Caco-2 (cell line): ENCODE results near the gene ASB13. TPM values are rescaled to one million over a fixed set of nuclear protein-coding genes. Genes with fewer than 3 reads are reported as not detected.

Experiments
- BruUV-seq: library from RNA; stranded (reverse); fragments of 400-500 nt; replicated peaks from 2 replicates; lab custom pipeline; 2021; lab: Mats Ljungman, UMichigan
- CTCF ChIA-PET: fragments of 300-600 bp; sonication (Branson Sonifier 250); formaldehyde crosslinking; loops from one replicate; lab custom pipeline; 2022; ENCODE audit warnings: antibody characterized with exemption; lab: Charles Lee
- POLR2A ChIA-PET: fragments of 300-600 bp; sonication (Branson Sonifier 250); formaldehyde crosslinking; loops from one replicate; lab custom pipeline; 2022; ENCODE audit warnings: antibody characterized with exemption; lab: Charles Lee
- DNase-seq, 2 experiments: peaks; one replicate each; pipeline versions ENCODE4 v3.0.0 to v3.0.0-alpha.2; 2020 to 2022
- H3K27me3 ChIP-seq: replicated peaks from 2 replicates; pipeline ENCODE4 v1.6.0; 2011; ENCODE audit warnings: low read length; ENCODE audit not compliant: control insufficient read depth, insufficient read depth
- H3K36me3 ChIP-seq: 2 replicates; pipeline ENCODE4 v1.5.1; 2011; ENCODE audit warnings: low read length; ENCODE audit not compliant: control insufficient read depth, insufficient read depth
- H3K4me1 ChIP-seq: fragments of 250-450 bp; sonication (Bioruptor Pico); 2 replicates; pipeline ENCODE4 v1.5.1; 2020; ENCODE audit warnings: mild to moderate bottlenecking
- H3K4me3 ChIP-seq: 2 replicates; pipeline ENCODE4 v1.5.1; 2011; ENCODE audit warnings: low read depth, mild to moderate bottlenecking, control low read depth, low read length
- H3K9me3 ChIP-seq: fragments of 250-450 bp; sonication (Bioruptor Pico); 2 replicates; pipeline ENCODE4 v1.5.1; 2020; ENCODE audit warnings: mild to moderate bottlenecking, moderate library complexity
- H3K27ac Mint-ChIP-seq: one replicate; pipeline ENCODE4 v1.8.0; 2022; ENCODE audit warnings: mixed read lengths; ENCODE audit not compliant: unreplicated experiment
- H3K27me3 Mint-ChIP-seq: one replicate; pipeline ENCODE4 v1.8.0; 2022; ENCODE audit warnings: mixed read lengths; ENCODE audit not compliant: insufficient read depth, unreplicated experiment
- H3K36me3 Mint-ChIP-seq: one replicate; pipeline ENCODE4 v1.8.0; 2022; ENCODE audit warnings: mild to moderate bottlenecking, mixed read lengths; ENCODE audit not compliant: insufficient read depth, unreplicated experiment
- H3K4me1 Mint-ChIP-seq: one replicate; pipeline ENCODE4 v1.8.0; 2022; ENCODE audit warnings: low read depth, mixed read lengths; ENCODE audit not compliant: unreplicated experiment
- H3K4me3 Mint-ChIP-seq: one replicate; pipeline ENCODE4 v1.8.0; 2022; ENCODE audit warnings: mild to moderate bottlenecking, moderate library complexity, mixed read lengths; ENCODE audit not compliant: unreplicated experiment
- H3K9me3 Mint-ChIP-seq: one replicate; pipeline ENCODE4 v1.8.0; 2022; ENCODE audit warnings: mixed read lengths; ENCODE audit not compliant: unreplicated experiment
- CTCF ChIP-seq, 2 experiments: fragments of 200-600 bp in 1 of 2; IDR thresholded peaks; 1 replicate in 1 of 2; 2 replicates in 1 of 2; pipeline versions ENCODE4 v1.5.1 to v1.8.0; 2011 to 2022; ENCODE audit warnings: antibody characterized with exemption in 1 of 2, control low read depth in 1 of 2, inconsistent platforms in 1 of 2, low read depth in 1 of 2, low read length in 1 of 2, mild to moderate bottlenecking in 1 of 2, moderate library complexity in 1 of 2; ENCODE audit not compliant: insufficient read depth in 1 of 2, severe bottlenecking in 1 of 2, unreplicated experiment in 1 of 2
- intact Hi-C: fragments of 100-400 bp; cut with micrococcal nuclease; formaldehyde crosslinking; loops from one replicate; pipeline ENCODE4 v1.10.0; 2022; ENCODE audit not compliant: unreplicated experiment
- total RNA-seq: library from RNA; stranded (reverse); gene quantifications from 2 replicates; pipeline ENCODE4 v1.2.3, GENCODE V29; 2022

The ASB13 gene
- total RNA-seq, 1 experiment from 2014 or later: 44.8 TPM

GRCh38 chr10:5649746-5650145 is 16.6 kb downstream of the ASB13 start:
- Histone ChIP-seq H3K27me3 (no peaks in the 10 kb centered on the region), H3K36me3 (peaks cover 5% of the 10 kb centered on the region), H3K4me3 (no peak overlapping the region), H3K4me1 (no peaks in the 10 kb centered on the region), H3K9me3 (no peaks in the 10 kb centered on the region)
- intact Hi-C loops: no loop called here
- Mint-ChIP-seq H3K36me3 (peaks cover 27% of the 10 kb centered on the region), H3K4me1 (peaks cover 16% of the 10 kb centered on the region), H3K9me3 (no peaks in the 10 kb centered on the region), H3K27ac (no peak overlapping the region), H3K27me3 (no peaks in the 10 kb centered on the region), H3K4me3 (no peak overlapping the region)
- DNase-seq: no peak
- CTCF ChIA-PET: no interaction called here
- TF ChIP-seq CTCF (IDR thresholded peaks at IDR 0.05; ENCODE audit: insufficient read depth in 1 of 2, low read depth in 1 of 2, low read length in 1 of 2, severe bottlenecking in 1 of 2, unreplicated experiment in 1 of 2): no peak
- BruUV-seq: no TSS peak
- POLR2A ChIA-PET: no interaction called here

DNA sequence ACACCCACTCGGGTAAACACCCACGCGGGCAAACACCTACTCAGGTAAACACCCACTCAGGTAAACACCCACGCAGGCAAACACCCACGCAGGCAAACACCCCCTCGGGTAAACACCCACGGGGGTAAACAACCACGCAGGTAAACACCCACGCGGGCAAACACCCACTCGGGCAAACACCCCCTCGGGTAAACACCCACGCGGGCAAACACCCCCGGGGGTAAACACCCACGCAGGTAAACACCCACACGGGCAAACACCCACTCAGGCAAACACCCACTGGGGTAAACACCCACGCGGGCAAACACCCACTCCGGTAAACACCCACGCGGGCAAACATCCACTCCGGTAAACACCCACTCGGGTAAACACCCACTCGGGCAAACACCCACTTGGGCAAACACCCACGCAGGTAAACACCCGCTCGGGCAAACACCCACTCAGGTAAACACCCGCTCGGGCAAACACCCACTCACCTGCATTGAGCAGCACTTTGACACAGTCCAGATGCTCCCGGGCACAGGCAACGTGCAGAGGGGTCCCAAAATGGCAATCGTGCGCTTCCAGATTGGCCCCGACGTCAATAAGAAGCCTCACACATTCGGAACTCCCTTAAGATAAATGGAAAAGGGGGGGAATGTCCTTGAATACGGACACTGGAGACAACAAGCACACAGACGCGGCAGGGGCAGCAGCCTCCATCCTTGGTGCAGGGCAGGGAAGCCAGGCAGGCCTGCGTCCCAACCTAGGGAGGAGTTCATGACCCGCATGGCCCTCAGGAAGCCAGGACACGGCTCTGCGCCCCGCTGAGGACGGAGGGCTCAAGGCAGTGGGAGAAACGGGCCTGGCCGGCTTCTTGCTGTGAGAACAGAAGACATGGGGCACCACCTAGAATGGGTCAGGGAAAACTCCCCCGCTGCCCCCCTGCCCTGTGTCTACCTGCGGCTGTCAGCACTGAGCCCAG is 17.6 kb downstream of the ASB13 start:
- Mint-ChIP-seq H3K9me3 (no peaks in the 10 kb centered on the region), H3K4me3 (no peak overlapping the region), H3K36me3 (peaks cover 34% of the 10 kb centered on the region), H3K4me1 (peaks cover 19% of the 10 kb centered on the region), H3K27ac (no peak overlapping the region), H3K27me3 (no peaks in the 10 kb centered on the region)
- Histone ChIP-seq H3K36me3 (peaks cover 7% of the 10 kb centered on the region), H3K4me3 (no peak overlapping the region), H3K4me1 (no peaks in the 10 kb centered on the region), H3K27me3 (no peaks in the 10 kb centered on the region), H3K9me3 (no peaks in the 10 kb centered on the region)
- DNase-seq: no peak
- TF ChIP-seq CTCF (IDR thresholded peaks at IDR 0.05; ENCODE audit: insufficient read depth in 1 of 2, low read depth in 1 of 2, low read length in 1 of 2, severe bottlenecking in 1 of 2, unreplicated experiment in 1 of 2): no peak
- BruUV-seq: no TSS peak
- CTCF ChIA-PET: no interaction called here
- intact Hi-C loops: no loop called here
- POLR2A ChIA-PET: no interaction called here

GRCh38 chr10:5647507-5648240 is 18.7 kb downstream of the ASB13 start:
- Mint-ChIP-seq H3K4me3 (no peak overlapping the region), H3K9me3 (no peaks in the 10 kb centered on the region), H3K27me3 (no peaks in the 10 kb centered on the region), H3K36me3 (peaks cover 35% of the 10 kb centered on the region), H3K4me1 (peaks cover 19% of the 10 kb centered on the region), H3K27ac (no peak overlapping the region)
- H3K27me3 ChIP-seq: no peaks in the 10 kb centered on the region
- H3K9me3 ChIP-seq: no peaks in the 10 kb centered on the region
- intact Hi-C loops: no loop called here
- DNase-seq: no peak
- ChIA-PET POLR2A (no interaction called here), CTCF (no interaction called here)
- H3K4me1 ChIP-seq: no peaks in the 10 kb centered on the region
- H3K36me3 ChIP-seq: peaks cover 5% of the 10 kb centered on the region
- BruUV-seq: TSS peak; percentile 18
- H3K4me3 ChIP-seq: no peak overlapping the region
- TF ChIP-seq CTCF (IDR thresholded peaks at IDR 0.05; ENCODE audit: insufficient read depth in 1 of 2, low read depth in 1 of 2, low read length in 1 of 2, severe bottlenecking in 1 of 2, unreplicated experiment in 1 of 2): no peak
